ENCODE data around the gene EFCC1. TPM values are rescaled to one million over a fixed set of nuclear protein-coding genes. Genes with fewer than 3 reads are reported as not detected.

Gene EFCC1
- total RNA-seq, 2 experiments from 2014 or later, result 0.16 to 0.38 TPM

DNA sequence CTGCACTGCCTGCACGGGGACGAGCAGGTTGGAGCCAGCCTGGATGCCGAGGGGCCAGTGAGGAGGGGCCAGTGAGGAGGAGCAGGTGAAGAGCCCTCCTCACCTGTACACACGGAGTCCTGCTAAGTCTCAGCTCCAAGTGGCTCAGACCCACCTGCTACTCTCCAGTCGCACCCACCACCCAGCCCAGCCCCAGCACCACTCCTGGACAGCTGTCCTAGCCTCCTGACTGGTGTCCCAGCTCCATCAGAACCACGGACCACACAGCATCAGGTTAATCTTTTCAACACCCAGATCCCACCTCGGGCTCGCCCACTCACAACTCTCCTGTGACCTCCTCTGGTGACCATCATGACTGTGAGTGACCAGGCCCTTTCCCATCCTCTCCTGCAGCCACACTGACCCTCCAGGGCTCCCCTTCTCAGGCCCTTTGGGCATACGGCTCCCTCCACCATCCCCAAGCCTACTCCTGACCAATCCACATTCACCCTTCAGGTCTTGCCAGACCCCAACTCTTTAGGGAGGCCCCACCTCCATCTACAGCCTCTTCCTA, 13.8 kb downstream of the EFCC1 start:
- H3K27ac Mint-ChIP-seq, result peak overlapping the region; percentile 97
- no peaks in the 10 kb centered on the region for H3K9me3 Mint-ChIP-seq
- DNase-seq (no peak), ATAC-seq (no peak)
- TF ChIP-seq, protein P1, sequence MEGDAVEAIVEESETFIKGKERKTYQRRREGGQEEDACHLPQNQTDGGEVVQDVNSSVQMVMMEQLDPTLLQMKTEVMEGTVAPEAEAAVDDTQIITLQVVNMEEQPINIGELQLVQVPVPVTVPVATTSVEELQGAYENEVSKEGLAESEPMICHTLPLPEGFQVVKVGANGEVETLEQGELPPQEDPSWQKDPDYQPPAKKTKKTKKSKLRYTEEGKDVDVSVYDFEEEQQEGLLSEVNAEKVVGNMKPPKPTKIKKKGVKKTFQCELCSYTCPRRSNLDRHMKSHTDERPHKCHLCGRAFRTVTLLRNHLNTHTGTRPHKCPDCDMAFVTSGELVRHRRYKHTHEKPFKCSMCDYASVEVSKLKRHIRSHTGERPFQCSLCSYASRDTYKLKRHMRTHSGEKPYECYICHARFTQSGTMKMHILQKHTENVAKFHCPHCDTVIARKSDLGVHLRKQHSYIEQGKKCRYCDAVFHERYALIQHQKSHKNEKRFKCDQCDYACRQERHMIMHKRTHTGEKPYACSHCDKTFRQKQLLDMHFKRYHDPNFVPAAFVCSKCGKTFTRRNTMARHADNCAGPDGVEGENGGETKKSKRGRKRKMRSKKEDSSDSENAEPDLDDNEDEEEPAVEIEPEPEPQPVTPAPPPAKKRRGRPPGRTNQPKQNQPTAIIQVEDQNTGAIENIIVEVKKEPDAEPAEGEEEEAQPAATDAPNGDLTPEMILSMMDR (IDR thresholded peaks at IDR 0.05), result no peak
- no peaks in the 10 kb centered on the region for H3K36me3 Mint-ChIP-seq (ENCODE audit: low read depth)
- intact Hi-C loops (cut with micrococcal nuclease), result no loop called here
- H3K27me3 Mint-ChIP-seq, result no peaks in the 10 kb centered on the region
- no peak overlapping the region for H3K4me3 Mint-ChIP-seq
- CTCF ChIA-PET, result interaction anchor here (0.8 to 8.6 kb wide), 13 partner anchors 9 to 232 kb away, joined by 3 to 77 read pairs (median 15); partner anchors contain the start of genes CFAP92 and CNBP
- peaks cover 31% of the 10 kb centered on the region for H3K4me1 Mint-ChIP-seq (ENCODE audit: low read depth)
- POLR2A ChIA-PET, result interaction anchor here (1.4 to 4.7 kb wide), 9 partner anchors 8 to 235 kb away, joined by 3 to 56 read pairs (median 9); partner anchors contain the start of genes CFAP92, COPG1 and RAB43

DNA sequence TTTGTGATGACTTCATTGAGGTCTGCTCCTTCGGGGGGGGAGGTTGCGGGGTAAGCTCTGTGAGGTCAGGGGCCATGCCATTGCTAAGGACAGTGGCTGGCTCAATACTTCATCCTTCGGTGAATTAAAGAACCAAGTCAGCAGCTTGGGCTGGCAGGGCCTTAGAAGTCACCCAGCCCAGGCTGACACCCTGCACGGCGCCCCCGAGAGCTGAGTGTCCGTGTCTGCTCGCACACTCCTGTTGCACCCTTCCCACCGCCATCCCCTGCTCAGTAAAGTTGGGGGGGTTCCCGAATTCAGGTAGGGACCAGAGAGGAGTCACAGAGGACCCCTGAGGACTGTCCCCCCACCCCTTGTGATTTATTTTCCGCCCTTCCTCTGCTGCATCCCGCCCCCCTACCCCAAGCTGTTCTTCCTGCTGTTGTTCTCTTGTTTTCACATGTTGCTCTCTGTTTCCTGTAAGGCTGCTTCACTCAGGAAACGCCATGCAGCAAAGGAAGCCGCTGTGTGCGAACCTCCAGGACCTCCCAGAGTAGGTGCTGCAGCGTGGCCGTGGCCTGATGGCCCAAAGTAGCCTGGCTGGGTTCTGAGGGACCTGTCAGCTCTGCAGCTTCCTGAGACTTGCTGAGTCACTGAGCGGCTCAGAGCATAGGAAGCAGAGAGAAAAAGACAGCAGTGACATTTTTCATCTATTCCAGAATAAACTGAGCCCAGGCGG, 14.4 kb downstream of the EFCC1 start:
- DNase-seq, result peak; percentile 61
- H3K4me1 Mint-ChIP-seq (ENCODE audit: low read depth), result peaks cover 31% of the 10 kb centered on the region
- H3K36me3 Mint-ChIP-seq (ENCODE audit: low read depth), result no peaks in the 10 kb centered on the region
- ChIA-PET CTCF (interaction anchor here (0.8 to 8.6 kb wide), 22 partner anchors 9 to 335 kb away, joined by 3 to 77 read pairs (median 4); partner anchors contain the start of genes CFAP92, CNBP and EFCC1), POLR2A (interaction anchor here (0.8 to 4.7 kb wide), 17 partner anchors 8 to 300 kb away, joined by 3 to 56 read pairs (median 5); partner anchors contain the start of genes ACAD9, CFAP92, COPG1 and EFCC1)
- no peaks in the 10 kb centered on the region for H3K27me3 Mint-ChIP-seq
- intact Hi-C loops (cut with micrococcal nuclease), result no loop called here
- H3K9me3 Mint-ChIP-seq, result no peaks in the 10 kb centered on the region
- peak overlapping the region; percentile 97 for H3K27ac Mint-ChIP-seq
- peak overlapping the region; percentile 71 for H3K4me3 Mint-ChIP-seq
- ATAC-seq, result peak; percentile 63
- TF ChIP-seq, protein P1 (IDR thresholded peaks at IDR 0.05), result no peak

DNA sequence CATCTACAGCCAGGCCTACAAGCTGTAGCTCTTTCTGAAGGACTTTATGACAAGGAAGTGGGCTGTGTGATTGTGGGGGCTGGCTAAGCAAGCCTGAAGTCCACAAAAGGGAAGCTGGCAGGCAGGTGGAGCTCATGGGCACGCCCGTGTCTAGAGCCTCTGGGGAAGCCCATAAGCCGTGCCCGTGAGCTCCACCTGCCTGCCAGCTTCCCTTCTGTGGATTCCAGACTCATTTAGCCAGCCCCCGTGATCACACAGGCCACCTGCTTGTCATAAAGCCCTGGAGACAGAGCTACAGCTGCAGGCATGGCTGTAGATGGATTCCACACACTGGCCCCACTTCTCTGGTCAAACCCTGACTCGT, 15.2 kb downstream of the EFCC1 start:
- intact Hi-C loops (cut with micrococcal nuclease), result no loop called here

DNA sequence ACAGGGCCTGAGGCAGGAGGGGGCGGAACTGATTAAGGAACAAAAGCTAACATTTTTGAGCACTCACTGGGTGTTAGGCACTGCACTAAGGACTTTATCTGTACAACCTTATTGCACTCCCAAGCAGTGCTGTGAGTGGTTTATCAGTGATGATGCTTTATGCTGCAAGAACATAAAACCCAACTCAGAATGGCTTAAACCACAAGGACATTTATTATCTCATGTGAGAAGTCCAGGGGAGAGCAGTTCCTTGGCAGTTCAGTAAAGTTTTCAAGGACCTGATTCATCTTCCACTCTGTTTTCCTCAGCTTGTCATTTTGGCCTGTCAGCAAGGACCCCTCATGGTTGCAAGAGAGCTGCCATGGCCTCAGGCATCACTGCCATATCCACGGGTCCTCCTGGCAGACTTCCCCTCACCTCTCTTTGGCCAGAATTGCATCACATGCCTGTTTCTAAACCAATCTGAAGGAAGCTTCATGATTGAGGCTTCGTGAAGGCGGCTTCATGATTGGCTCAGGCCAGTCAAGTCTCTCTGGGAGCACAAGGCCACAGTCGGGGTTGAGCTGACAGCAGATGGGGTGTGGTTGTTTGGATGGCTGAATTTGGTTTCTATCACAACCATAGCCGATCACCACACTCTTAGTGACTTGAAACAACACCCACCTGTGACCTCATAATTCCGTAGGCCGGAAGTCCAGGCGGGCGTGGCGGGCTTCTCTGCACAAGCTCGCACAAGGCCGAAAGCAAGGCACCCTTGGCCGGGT, 15.8 kb downstream of the EFCC1 start:
- Mint-ChIP-seq H3K36me3 (ENCODE audit: low read depth) (no peaks in the 10 kb centered on the region), H3K4me1 (ENCODE audit: low read depth) (peaks cover 31% of the 10 kb centered on the region), H3K4me3 (peak overlapping the region; percentile 71), H3K27ac (peak overlapping the region; percentile 97), H3K9me3 (no peaks in the 10 kb centered on the region), H3K27me3 (no peaks in the 10 kb centered on the region)
- ChIA-PET POLR2A (interaction anchor here (0.6 to 4.7 kb wide), 20 partner anchors 10 to 1090 kb away, joined by 3 to 56 read pairs (median 4); partner anchors contain the start of genes ACAD9, CFAP92 and RAB43), CTCF (interaction anchor here (0.6 to 8.6 kb wide), 25 partner anchors 10 to 336 kb away, joined by 3 to 77 read pairs (median 4); partner anchors contain the start of genes CFAP92, CNBP and EFCC1)
- TF ChIP-seq, protein P1 (IDR thresholded peaks at IDR 0.05), result no peak
- peak; percentile 31 for DNase-seq
- intact Hi-C loops (cut with micrococcal nuclease), result no loop called here
- ATAC-seq, result peak; percentile 19

More for the DNA sequence above, 15.2 kb downstream of the EFCC1 start:
- DNase-seq (peak; percentile 82), ATAC-seq (peak; percentile 85)
- H3K27ac Mint-ChIP-seq, result peak overlapping the region; percentile 97
- H3K4me3 Mint-ChIP-seq, result peak overlapping the region; percentile 71
- no peaks in the 10 kb centered on the region for H3K9me3 Mint-ChIP-seq
- no peaks in the 10 kb centered on the region for H3K36me3 Mint-ChIP-seq (ENCODE audit: low read depth)
- TF ChIP-seq, protein P1 (IDR thresholded peaks at IDR 0.05), result peak; percentile 34
- H3K4me1 Mint-ChIP-seq (ENCODE audit: low read depth), result peaks cover 31% of the 10 kb centered on the region
- no peaks in the 10 kb centered on the region for H3K27me3 Mint-ChIP-seq
- ChIA-PET CTCF (interaction anchor here (0.6 to 8.6 kb wide), 25 partner anchors 10 to 335 kb away, joined by 3 to 77 read pairs (median 4); partner anchors contain the start of genes CFAP92, CNBP and EFCC1), POLR2A (interaction anchor here (0.7 to 4.7 kb wide), 22 partner anchors 9 to 300 kb away, joined by 3 to 56 read pairs (median 4); partner anchors contain the start of genes ACAD9, CFAP92, EFCC1 and RAB43)

Measured in activated CD8-positive, alpha-beta T cell treated with anti-CD3 and anti-CD28 coated beads for 36 hours (primary cell).